GM21619 (cell line): Measurements from ENCODE around the gene FAM193B.
"Not testable (repeated sequence)": the region's sequence is repeated elsewhere in the genome, so short reads cannot be mapped to it uniquely, and the experiment has no call there.

Experiments used
- ATAC-seq: cut with Tn5 transposase; IDR thresholded peaks from one replicate; pipeline ENCODE4 v1.9.1; 2021; ENCODE audit not compliant: unreplicated experiment

Gene FAM193B

DNA sequence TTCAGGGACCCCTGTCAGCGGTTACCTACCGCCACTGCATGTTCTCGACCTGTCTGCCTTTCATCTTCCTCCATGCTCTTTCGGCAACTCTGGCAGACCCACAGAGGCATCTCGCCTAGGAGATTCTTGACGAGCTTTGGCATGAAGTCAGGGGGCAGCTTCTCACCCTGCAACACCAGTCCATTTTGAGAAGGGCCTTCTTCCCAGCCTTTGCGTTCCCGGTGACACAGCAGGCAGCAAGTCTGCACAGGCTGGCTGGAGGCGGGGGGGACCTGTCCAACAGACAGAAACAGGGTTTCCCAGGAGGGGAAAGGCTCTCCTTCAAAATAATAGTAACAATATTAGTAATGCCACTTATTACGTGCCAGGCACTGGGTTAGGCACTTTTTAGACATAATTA lies 15.5 kb downstream of the FAM193B start:
- no peak for ATAC-seq

DNA sequence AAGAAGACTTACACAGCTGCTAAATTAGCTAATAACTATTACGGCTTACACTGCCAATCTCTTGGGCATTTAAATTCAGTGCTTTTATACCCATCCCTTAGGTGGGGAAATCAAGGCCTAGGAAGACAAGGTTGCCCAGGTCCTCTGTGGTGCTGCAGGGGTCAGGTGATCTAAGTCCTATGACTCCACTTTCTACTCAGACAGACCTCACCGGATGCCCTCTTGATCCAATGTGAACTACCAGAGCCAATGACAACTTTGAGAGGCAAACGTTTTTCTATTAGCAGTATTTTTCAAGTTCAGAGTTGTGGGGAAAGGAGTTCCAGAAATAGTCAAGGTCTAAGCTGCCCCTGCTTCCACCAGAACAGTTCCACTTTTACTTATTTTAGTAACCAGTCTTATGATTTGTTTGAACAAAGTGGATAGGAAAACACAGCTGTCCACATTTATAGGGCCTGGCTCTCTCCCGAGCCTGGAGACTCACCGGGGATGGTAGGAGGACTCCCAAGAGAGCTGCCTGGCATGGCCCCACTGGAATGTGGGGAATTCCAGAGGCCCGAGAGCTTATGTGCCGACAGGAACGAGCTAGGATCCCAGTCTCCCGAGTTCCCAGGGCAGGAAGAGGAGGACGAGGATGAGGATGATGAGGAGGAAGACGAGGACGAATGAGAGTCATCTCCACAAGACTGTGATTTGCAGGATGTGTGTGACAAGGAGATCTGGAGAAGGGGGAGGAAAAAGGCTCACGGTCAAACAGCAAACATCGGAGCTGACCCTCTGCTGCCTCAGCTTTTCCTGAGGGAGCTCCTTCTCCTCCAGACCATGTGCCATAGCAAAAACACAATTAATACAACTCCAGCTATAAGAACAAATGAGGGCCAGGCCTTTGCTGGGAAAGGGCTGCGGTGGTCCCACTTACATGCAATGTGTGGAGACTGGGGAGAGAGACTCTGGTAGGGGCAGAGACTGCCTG lies 16.7 kb downstream of the FAM193B start:
- no peak for ATAC-seq

DNA sequence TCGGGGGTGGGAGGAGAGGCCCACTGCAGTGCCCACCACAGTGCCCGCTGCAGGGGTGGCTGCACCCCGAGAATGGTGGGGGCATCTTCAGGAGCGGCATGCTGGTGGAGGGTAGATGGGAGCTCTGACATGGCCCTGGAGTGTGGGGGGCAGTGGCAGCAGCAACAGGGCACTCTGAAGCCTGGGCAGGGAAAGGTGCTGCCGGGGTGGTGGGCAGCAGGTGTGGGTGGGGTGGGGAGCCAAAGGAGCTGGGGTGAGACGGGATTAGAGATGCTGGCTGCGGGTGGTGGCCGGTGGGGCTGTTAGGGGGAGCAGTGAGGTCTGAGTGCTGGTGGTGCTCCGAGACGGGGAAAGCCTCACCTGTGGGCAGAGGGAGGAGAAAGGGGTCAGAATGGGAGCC lies 18.0 kb downstream of the FAM193B start:
- no peak for ATAC-seq

DNA sequence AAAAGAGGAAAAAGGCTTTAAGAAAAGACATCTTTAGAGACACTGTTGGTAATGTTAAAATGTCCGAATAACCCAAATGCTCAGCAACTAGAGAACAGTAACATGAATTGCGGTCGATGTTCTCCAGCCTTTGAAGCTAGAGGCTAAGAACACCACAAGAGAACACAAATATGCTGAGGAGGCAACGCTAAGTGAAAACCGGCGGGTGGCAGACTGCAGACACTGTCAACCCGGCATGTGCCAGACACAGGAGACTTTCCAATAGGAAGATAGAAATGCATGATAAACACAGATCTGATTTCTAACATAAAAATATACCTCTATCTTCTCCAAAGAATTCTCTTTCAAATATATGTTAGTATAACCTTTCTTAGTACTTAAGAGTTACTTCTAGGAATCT lies 19.2 kb downstream of the FAM193B start:
- ATAC-seq: no peak

DNA sequence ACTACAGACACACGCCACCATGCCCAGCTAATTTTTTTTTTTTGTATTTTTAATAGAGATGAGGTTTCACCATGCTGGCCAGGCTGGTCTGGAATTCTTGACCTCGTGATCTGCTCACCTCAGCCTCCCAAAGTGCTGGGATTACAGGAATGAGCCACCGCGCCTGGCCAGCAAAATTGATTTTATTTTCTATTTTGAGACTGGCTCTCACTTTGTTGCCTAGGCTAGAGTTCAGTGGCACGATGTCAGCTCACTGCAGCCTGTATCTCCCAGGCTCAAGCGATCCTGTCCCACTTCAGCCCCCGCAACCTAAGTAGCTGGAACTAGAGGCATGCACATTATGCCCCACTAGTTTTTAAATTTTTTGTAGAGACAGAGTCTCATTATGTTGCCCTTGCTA lies 19.9 kb downstream of the FAM193B start:
- not testable (repeated sequence) for ATAC-seq

DNA sequence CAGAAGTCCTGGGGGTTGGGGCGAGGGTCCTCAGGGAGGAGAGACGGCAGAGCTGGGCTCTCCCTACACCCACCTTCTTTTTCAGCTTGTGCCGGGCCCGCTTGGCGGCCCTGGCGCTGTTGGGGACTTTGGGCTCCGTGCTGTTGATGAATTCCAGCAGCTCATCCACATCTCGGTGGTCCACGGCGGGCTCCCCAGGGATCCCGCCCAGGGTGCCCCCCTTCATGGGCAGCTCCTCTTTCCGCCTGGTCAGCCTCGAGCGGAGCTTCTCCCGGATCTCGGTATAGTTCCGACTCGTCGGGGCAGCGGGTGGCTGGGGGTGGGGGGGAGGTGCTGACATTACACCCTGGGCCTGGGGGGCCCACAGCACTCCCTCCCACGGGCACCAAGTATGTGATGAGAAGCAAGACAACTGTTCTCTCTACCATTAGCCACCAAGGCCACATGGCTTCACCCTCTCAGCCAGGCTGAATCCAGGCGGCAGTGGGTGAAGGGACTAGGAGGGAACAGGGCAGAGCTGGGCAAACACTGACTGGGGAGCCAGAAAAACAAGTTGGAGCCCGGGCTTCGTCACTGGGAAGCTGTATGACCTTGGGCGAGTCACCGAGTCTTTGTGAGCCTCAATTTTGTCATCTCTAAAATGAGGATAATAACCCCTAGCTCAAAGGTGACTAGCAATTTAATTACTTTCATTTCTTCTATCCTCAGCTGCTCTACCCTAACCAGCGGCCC lies 23.0 kb downstream of the FAM193B start:
- ATAC-seq: no peak

DNA sequence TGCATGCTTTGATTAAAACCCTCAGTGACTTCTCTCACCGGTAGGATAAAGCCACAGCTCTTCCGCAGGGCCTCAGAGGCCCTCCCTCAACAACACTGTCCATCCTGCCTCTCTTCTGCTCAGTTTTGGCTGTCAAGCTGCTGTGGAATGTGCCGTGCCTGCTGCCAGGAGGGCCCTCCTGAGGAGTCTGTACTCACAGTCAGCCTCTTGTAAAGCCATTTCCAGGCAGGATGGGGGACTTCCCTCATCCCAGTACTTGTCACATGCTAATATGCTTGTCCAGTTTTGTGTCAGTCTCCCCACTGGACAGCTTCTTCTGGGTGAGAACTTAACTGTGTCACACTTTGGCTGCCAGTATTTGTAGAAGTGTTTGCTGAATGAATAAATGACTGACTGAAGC lies 23.7 kb downstream of the FAM193B start:
- no peak for ATAC-seq

DNA sequence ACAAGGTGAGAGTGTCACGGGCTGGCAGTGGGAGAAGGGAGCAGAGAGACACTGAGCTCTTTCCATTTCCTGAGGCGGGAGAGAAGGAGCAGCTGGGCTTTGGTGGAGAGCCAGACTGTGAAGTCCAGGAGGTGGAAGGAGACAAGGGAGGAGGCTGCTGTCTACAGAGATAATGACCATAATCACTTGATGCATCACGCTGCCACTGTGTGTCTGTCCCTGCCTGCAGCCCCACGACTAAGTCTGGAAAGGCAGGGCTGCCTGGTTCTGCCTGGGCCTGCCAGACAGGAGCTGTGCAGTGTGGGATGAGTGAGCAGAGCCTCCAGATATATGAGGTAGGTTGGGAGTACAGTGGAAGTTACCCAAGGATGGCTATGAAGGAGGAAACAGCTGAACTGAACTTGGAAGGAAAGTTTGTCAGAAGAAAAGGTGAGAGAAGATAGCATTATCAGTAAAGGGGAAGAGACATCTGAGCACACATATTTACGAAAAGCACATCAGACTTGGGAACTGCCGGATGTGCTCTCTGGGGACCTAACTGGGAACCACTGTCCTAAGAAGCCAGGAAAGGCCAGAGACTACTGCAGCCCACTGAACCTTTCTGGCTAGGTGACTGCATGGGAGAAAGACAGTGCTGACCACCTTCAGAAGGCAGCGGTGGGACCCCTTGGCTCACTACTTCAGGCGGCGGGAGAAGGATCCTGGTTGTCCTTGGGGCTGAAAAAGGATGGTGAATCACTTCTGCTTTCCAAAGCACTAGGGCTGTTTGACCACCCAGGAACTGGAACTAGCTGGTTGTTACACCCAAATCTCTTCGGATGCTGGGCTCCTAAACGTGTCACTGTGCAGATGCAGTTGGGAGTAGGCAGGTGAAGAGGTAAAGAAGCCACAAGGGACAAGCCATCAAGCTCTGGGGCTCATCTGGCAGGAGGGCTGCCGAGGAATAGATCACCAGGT lies 24.8 kb downstream of the FAM193B start:
- no peak for ATAC-seq

DNA sequence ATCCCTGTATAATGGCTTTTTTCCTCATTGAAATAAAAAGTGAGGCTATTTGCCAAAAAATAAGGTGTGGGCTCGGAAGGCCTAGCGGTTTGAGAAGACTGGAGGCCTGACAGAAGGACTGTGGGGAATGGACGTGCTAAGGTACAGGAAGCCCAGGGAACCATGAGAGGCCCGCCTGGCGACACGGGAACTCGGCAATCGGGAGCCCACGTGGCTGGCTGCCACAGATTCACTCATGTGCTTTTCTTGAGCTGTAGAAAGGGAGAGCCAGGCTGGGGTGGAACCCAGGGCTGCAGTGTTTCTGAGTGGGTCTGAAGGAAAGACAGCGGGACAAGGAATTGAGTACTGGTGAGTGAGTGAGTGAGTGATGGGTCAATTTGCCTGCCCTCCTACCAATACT lies 25.7 kb downstream of the FAM193B start:
- ATAC-seq: no peak

DNA sequence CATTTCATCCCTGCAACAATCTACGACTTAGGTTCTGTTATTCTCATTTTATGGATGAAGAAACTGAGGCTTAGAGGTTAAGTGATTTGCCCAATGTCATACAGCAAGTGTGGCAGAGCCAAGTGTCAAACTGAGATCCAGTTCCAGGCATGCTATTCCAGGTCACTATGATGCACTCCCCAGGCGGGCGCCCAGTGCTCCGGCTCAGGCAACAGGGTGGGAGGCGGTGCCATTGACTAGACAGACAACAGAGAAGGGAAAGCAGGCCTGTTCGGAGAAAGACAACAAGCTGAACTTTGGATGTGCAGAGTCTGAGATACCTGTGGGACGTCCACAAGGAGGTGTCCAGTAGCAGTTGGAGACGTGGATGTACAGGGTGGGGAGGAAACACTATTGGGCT lies 26.8 kb downstream of the FAM193B start:
- ATAC-seq: no peak

DNA sequence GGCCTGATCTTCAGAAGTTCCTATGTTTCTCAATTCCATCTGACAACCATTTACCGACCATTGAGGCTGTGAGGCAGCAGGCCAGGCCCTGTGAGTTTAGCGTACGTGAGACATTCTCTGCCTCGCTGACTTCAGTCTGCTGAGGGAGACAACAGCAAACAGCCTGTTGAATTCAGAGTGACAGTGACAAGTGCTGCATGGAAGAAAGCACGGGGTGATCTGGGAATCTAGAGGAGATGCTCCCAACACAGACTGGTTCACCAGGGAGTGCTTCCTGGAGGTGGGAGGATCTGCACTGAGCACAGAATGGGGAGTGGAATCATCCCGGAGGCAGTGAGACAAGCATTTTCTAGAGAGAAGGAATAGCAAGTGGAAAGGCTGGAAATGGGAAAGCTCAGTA lies 27.6 kb downstream of the FAM193B start:
- no peak for ATAC-seq

DNA sequence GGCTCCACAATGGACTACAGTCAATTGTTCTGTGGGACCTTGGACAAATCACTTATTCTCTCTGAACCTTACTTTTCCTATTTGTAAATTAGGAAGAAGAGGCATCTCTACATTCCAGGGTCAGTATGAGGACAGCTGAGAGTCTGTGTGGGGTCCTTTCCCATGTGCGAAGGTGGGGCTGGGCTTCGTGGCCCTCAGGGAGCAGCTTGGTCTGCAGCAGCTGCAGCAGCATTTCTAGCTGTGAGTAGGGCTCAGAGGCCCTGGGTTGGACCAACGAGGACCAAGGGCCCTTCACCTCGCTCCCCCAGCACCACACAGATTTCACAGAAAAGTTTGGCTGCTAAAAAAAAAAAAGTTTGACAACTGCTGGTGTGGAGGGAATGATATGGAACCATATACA lies 28.2 kb downstream of the FAM193B start:
- no peak for ATAC-seq

DNA sequence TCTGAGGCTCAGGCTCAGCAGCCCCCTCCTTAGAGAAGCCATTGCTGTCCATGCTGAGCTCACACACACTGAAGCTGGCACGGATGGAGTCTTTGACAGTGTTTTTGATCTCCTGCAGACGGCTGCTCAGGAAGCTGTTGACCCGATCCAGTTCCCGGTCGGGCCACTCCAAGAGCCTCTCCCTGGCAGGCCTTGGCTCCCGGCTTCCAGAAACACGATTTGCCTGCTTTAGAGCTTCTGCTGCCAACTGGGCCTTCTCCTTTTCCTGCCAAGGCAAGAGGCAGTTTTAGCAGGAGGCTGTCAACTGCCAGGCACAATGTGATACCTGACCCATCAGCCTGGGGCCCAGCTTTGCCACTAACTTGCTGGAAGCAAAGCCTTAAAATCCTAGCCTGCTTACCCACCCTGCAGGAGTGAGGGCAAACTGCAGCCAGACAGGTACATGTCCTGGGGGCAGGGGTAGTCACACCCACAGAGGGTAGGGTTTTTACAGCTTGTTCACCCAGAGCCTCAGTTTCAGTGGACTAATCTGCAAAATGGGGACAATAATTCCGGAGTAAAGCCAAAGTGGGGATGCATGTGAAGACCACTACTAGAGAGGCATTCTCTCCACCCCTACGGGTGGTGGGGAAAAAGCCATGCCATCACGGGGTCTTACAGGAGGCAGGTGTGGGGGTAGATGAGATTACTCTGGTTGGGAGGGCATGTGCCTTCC lies 29.3 kb downstream of the FAM193B start:
- no peak for ATAC-seq

DNA sequence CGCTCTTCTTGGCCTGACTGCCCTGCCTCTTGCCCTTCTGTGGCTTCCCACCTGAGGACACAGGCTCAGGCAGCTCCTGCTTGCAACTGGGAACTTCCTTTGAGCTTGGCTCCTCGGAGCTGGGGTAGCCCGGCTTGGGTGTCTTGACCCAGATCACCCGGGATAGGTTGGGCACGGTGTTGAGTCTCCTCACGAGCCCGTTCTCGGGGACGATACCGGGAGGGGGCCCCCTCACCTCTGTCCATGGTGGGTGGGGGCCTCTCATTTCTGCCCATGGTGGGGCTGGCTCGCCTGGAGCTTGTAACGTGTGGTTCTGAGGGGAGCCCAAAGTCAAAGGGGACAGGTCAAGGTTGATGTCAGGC lies 29.8 kb downstream of the FAM193B start:
- ATAC-seq: no peak

DNA sequence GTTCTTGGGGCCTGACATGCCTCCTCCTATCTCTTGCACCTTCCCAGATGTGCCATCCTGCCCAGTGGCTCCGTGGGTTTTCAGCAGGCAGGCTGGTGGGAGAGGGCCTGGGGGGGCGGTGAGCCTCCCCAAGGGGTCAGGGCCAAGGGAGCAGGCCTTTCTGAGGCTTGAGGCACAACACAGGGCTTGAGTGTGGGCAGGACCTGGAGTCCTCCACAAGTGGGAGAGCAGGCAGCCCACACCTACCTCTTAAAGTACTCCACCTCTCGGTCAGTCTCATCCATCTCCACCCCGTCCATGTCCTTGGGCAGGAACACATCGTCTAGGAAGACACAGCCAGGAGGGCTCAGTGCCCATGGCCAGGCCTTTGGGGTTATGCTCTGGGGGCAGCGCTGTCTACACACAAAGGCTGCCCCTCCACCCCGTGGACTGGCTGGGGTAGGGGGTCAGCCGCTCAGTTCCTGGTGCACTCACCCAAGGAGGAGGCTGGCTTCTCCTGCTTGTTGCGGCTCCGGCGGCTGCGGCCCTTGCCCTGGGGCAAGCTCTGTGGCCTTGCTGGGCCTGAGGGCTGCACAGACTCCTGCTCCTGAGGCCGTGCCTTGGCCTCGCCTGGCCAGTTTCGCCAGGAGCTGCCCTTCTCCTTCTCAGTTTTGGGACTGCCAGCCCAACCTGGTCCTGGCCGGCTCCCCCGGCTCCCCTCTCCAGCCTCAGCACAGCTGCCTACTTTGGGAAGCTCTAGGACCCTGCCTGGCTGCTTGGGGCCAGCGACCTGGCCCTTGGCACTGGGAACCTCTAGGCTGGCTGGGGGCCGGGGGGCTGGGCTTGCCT lies 30.4 kb downstream of the FAM193B start:
- ATAC-seq: no peak

DNA sequence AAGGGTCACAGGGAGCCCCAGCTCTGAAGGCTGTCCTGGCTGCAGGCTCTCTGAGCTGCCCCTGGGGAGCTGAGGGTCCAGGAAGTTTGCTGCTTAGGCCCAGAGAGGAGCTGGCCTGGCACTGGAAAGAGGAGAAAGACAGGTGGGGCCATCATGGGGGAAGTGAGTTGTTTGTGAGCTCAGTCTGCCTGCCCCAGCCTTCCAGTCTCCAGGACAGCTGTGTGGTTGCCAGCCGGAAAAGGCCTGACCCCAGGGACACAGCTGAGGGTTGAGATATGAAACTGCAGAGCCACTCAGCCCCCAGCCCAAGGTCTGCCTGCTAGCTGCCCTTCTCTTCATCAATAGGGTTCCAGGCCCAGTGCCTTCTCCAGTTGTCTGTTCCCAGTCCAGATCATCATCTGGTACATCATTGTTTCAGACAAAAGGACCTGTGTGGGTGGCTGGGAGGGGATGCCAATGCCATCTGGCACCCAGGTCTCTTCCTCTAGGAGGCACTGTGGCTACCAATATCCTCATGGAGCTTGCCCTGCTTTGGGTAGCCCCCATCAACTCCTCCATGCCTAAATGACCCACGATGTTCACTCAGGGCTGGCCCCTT lies 33.3 kb downstream of the FAM193B start:
- ATAC-seq: no peak

DNA sequence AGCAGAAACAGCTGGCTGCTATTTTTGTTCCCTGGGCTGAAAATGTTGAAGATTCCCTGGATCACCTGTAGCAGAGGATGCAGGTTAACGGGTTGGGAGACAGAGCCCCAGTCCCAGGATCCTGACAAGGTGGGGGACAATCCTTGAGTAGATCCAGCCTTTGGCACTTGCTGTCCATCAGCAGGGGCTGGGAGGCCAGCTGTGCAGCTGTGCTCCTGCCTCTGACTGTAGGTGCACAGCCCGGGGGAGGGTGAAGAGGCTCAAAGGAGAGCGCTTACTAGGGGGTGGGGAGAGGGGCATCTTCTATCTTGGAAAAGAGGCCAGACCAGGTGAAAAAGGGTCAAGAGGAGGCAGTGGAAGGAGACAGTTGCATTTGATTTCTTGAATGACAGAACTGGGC lies 34.1 kb downstream of the FAM193B start:
- ATAC-seq: no peak

DNA sequence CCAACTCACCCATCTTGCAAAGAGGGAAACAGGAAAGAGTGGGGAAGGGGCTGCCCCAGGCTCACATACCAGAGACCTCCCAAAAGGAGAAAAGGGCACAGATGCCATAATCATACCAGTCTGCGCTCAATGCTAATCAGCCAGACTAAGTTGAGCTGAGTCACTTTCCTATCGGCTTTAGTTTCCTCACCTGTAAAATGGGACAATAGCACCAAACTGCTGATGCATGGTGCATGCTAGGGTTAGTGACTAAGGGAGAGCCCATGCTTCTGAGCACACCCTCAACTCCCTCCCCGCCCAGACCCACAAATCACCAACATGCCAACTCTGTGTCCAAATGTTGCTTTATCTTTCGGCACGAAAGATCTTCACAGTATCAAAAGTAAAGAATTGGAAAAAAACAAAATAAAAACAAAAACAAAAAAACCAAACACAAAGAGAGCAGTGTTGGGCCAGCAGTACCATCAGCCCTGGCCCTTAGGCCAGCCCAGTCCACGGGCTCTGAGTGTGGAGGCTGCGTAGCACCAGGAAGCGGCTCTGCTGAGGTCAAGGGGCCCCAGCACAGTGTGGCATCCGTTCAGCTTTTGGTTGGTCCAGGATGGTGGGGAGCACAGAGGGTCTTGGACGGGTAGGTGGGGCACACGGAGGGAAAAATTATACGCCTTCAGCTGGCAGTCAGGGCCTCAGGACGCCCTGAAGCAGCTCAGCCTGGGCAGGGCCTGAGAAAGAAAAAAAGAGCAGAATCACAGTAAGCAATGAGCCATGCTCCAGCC lies 34.7 kb downstream of the FAM193B start:
- no peak for ATAC-seq
